HepG2 (cell line): ENCODE data around the gene EPB41. TPM values are rescaled to one million over a fixed set of nuclear protein-coding genes. Genes with fewer than 3 reads are reported as not detected.

Source experiments
- ATAC-seq: fragments of 200-7000 bp; cut with Tn5 transposase; 3 replicates; pipeline ENCODE4 v1.9.1; 2020; ENCODE audit warnings: mild to moderate bottlenecking, moderate library complexity
- BruUV-seq: library from RNA; stranded (reverse); fragments of 400-500 nt; replicated peaks from 2 replicates; lab custom pipeline; 2021; lab: Mats Ljungman, UMichigan
- CTCF ChIA-PET: fragments of 300-600 bp; formaldehyde crosslinking; extraction: SDS; loops from one replicate; lab custom pipeline; 2021; ENCODE audit warnings: low total read pairs, inconsistent platforms, low intra/inter-chr PET ratio; lab: Yijun Ruan, JAX
- POLR2A ChIA-PET: fragments of 350-600 bp; sonication (Branson Sonifier 250); formaldehyde crosslinking; loops from one replicate; lab custom pipeline; 2020; ENCODE audit warnings: antibody characterized with exemption, inconsistent platforms; lab: Yijun Ruan, JAX
- DNase-seq: peaks from one replicate; pipeline ENCODE4 v3.0.0-alpha.2; 2015; ENCODE audit warnings: low spot score
- FAIRE-seq: peaks from 3 replicates; lab custom pipeline; 2011; peaks lifted over from hg19 to GRCh38; lab: Jason Lieb, UNC
- H2AFZ ChIP-seq: one replicate; pipeline ENCODE4 v1.6.1; 2011; ENCODE audit warnings: low read length, inconsistent platforms
- H3K27ac ChIP-seq: fragments of 300-600 bp; 3 replicates; pipeline ENCODE4 v1.8.0; 2011; ENCODE audit warnings: mixed run types, mild to moderate bottlenecking, mixed read lengths, low read length, inconsistent platforms; ENCODE audit not compliant: insufficient read depth; ENCODE audit errors: extremely low read length
- H3K27me3 ChIP-seq, 2 experiments: fragments of 200-600 bp in 1 of 2; 2 replicates in 1 of 2; 3 replicates in 1 of 2; pipeline versions ENCODE4 v1.6.0 to v1.8.0; 2011; ENCODE audit warnings: low read length in 2 of 2, mild to moderate bottlenecking in 2 of 2, moderate library complexity in 2 of 2, inconsistent platforms in 1 of 2; ENCODE audit not compliant: insufficient read depth in 2 of 2, control insufficient read depth in 1 of 2
- H3K36me3 ChIP-seq, 2 experiments: fragments of 200-600 bp in 1 of 2; replicated peaks in 1 of 2; 2 replicates in 1 of 2; 3 replicates in 1 of 2; pipeline versions ENCODE4 v1.5.1 to v1.8.0; 2011; ENCODE audit warnings: low read length in 2 of 2, inconsistent platforms in 1 of 2; ENCODE audit not compliant: insufficient read depth in 2 of 2, control insufficient read depth in 1 of 2
- H3K4me1 ChIP-seq: 2 replicates; pipeline ENCODE4 v1.5.1; 2012; ENCODE audit warnings: low read length, inconsistent platforms; ENCODE audit not compliant: insufficient read depth
- H3K4me2 ChIP-seq: 2 replicates; pipeline ENCODE4 v1.6.0; 2011; ENCODE audit warnings: low read depth, low read length, inconsistent platforms
- H3K4me3 ChIP-seq, 3 experiments: fragments of 200-600 bp in 1 of 3; sonication (generic), shearing (Covaris generic) in 1 of 3; replicated peaks in 1 of 3; 2 replicates each; pipeline ENCODE4 v1.5.1; 2011 to 2016; ENCODE audit warnings: low read length in 3 of 3, inconsistent platforms in 2 of 3, low read depth in 2 of 3, mild to moderate bottlenecking in 2 of 3, control low read depth in 1 of 3, mixed read lengths in 1 of 3; ENCODE audit not compliant: insufficient read depth in 1 of 3
- H3K79me2 ChIP-seq: one replicate; pipeline ENCODE4 v1.6.1; 2011; ENCODE audit warnings: low read length, inconsistent platforms; ENCODE audit not compliant: insufficient read depth
- H3K9ac ChIP-seq: 2 replicates; pipeline ENCODE4 v1.6.0; 2011; ENCODE audit warnings: mild to moderate bottlenecking, low read depth, low read length, inconsistent platforms; ENCODE audit not compliant: insufficient read depth
- H3K9me3 ChIP-seq: 2 replicates; pipeline ENCODE4 v1.5.1; 2012; ENCODE audit warnings: mild to moderate bottlenecking, low read length
- H4K20me1 ChIP-seq: 2 replicates; pipeline ENCODE4 v1.6.0; 2011; ENCODE audit warnings: inconsistent platforms, mild to moderate bottlenecking, low read length, moderate library complexity; ENCODE audit not compliant: insufficient read depth
- CAMTA2 ChIP-seq: sonication (generic); formaldehyde crosslinking; IDR thresholded peaks from 2 replicates; pipeline ENCODE4 v1.4.0; 2020; ENCODE audit warnings: mild to moderate bottlenecking, missing genetic modification reagents, borderline replicate concordance
- IKZF1 ChIP-seq: fragments of 450-650 bp; IDR thresholded peaks from 2 replicates; pipeline ENCODE4 v1.7.1; 2016
- JUN ChIP-seq: sonication (generic); formaldehyde crosslinking; IDR thresholded peaks from 2 replicates; pipeline ENCODE4 v1.4.0; 2020; ENCODE audit warnings: mild to moderate bottlenecking, missing genetic modification reagents
- NR2F6 ChIP-seq, 2 experiments: IDR thresholded peaks; 2 replicates each; pipeline ENCODE4 v1.6.1; 2016; ENCODE audit warnings: antibody characterized with exemption in 1 of 2, mild to moderate bottlenecking in 1 of 2
- TOPORS ChIP-seq: sonication (generic); formaldehyde crosslinking; IDR thresholded peaks from 2 replicates; pipeline ENCODE4 v1.8.0; 2023; ENCODE audit warnings: mild to moderate bottlenecking, missing genetic modification reagents
- ZFP41 ChIP-seq: sonication (generic); formaldehyde crosslinking; IDR thresholded peaks from 2 replicates; pipeline ENCODE4 v1.4.0; 2020; ENCODE audit warnings: mild to moderate bottlenecking, missing genetic modification reagents, borderline replicate concordance
- ZNF326 ChIP-seq: sonication (generic); formaldehyde crosslinking; IDR thresholded peaks from 2 replicates; pipeline ENCODE4 v1.4.0; 2020; ENCODE audit warnings: missing genetic modification reagents, borderline replicate concordance
- WGBS: methylation state at CpG from one replicate; pipeline ENCODE4 v1.1.6; 2017; ENCODE audit warnings: low lambda C conversion rate; 5-methylcytosine and 5-hydroxymethylcytosine counted together
- in situ Hi-C: cut with HindIII; loops from 2 replicates; pipeline ENCODE4 v1.10.0; 2017; ENCODE audit warnings: low pct_unique_long_range_greater_than_20kb; ENCODE audit not compliant: extremely low pct_ligation_motif_present
- intact Hi-C: fragments of 100-400 bp; cut with micrococcal nuclease; formaldehyde crosslinking; loops from one replicate; pipeline ENCODE4 v1.10.0; 2022; ENCODE audit not compliant: unreplicated experiment
- polyA plus RNA-seq, 8 experiments: library from polyadenylated mRNA; depleted of rRNA in 3 of 8; stranded (reverse) in 7 of 8; unstranded in 1 of 8; fragments of >200 nt; fragmentation: Illumina TruSeq in 4 of 8; extraction: Trizol in 4 of 8; gene quantifications; 2 replicates each; pipeline versions ENCODE4 v1.2.1 to v1.2.3, GENCODE V29; 2011 to 2016; ENCODE audit warnings: low read depth in 4 of 8, missing spikeins in 1 of 8, mixed read lengths in 1 of 8; ENCODE audit not compliant: insufficient read depth in 1 of 8
- total RNA-seq, 5 experiments: library from RNA; depleted of rRNA; stranded (reverse); fragments of >200 nt; fragmentation: Illumina TruSeq; extraction: Trizol; gene quantifications; 2 replicates each; pipeline ENCODE4 v1.2.3, GENCODE V29; 2016; ENCODE audit warnings: low read depth in 1 of 5
- TF ChIP-seq, protein P1 (sequence below): sonication (generic); formaldehyde crosslinking; IDR thresholded peaks from 2 replicates; pipeline ENCODE4 v1.4.0; 2020; ENCODE audit warnings: missing genetic modification reagents, borderline replicate concordance
- TF ChIP-seq, protein P2 (sequence below): sonication (generic); formaldehyde crosslinking; IDR thresholded peaks from 2 replicates; pipeline ENCODE4 v1.4.0; 2020; ENCODE audit warnings: missing genetic modification reagents, mild to moderate bottlenecking, borderline replicate concordance
- TF ChIP-seq, protein P3 (sequence below): sonication (generic); formaldehyde crosslinking; IDR thresholded peaks from 2 replicates; pipeline ENCODE4 v1.4.0; 2020; ENCODE audit warnings: missing genetic modification reagents

Gene EPB41
- total and polyA plus RNA-seq, 2 of the 13 experiments (the other 11 are each of a cell fraction or from before 2014, with no cell fraction given) = 34.5 to 46.7 TPM

DNA sequence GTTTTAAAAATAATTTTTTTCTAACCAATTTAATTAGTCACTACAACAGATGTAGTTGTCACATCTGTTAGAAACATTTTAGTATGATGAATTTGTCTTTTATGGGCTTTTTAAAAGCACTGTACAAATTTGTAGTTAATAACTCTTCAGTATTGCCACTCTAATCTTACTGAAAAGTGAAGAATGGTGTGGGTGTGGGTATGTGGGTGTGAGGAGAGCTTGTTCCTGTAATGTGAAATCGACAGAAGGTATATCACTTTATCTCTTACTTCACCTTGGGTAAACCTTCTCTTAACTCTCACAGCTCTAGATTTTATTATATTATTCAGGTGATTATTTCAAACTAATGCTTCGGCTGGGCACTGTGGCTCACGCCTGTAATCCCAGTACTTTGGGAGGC lies 166.8 kb downstream of the EPB41 start (continued):
- TF ChIP-seq, protein P1, sequence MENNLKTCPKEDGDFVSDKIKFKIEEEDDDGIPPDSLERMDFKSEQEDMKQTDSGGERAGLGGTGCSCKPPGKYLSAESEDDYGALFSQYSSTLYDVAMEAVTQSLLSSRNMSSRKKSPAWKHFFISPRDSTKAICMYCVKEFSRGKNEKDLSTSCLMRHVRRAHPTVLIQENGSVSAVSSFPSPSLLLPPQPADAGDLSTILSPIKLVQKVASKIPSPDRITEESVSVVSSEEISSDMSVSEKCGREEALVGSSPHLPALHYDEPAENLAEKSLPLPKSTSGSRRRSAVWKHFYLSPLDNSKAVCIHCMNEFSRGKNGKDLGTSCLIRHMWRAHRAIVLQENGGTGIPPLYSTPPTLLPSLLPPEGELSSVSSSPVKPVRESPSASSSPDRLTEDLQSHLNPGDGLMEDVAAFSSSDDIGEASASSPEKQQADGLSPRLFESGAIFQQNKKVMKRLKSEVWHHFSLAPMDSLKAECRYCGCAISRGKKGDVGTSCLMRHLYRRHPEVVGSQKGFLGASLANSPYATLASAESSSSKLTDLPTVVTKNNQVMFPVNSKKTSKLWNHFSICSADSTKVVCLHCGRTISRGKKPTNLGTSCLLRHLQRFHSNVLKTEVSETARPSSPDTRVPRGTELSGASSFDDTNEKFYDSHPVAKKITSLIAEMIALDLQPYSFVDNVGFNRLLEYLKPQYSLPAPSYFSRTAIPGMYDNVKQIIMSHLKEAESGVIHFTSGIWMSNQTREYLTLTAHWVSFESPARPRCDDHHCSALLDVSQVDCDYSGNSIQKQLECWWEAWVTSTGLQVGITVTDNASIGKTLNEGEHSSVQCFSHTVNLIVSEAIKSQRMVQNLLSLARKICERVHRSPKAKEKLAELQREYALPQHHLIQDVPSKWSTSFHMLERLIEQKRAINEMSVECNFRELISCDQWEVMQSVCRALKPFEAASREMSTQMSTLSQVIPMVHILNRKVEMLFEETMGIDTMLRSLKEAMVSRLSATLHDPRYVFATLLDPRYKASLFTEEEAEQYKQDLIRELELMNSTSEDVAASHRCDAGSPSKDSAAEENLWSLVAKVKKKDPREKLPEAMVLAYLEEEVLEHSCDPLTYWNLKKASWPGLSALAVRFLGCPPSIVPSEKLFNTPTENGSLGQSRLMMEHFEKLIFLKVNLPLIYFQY (CRISPR knock-in tag) = no peak
- TF ChIP-seq TOPORS (CRISPR knock-in tag) = no peak
- TF ChIP-seq, protein P2, sequence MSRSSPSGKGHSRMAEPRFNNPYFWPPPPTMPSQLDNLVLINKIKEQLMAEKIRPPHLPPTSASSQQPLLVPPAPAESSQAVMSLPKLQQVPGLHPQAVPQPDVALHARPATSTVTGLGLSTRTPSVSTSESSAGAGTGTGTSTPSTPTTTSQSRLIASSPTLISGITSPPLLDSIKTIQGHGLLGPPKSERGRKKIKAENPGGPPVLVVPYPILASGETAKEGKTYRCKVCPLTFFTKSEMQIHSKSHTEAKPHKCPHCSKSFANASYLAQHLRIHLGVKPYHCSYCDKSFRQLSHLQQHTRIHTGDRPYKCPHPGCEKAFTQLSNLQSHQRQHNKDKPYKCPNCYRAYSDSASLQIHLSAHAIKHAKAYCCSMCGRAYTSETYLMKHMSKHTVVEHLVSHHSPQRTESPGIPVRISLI = no peak

DNA sequence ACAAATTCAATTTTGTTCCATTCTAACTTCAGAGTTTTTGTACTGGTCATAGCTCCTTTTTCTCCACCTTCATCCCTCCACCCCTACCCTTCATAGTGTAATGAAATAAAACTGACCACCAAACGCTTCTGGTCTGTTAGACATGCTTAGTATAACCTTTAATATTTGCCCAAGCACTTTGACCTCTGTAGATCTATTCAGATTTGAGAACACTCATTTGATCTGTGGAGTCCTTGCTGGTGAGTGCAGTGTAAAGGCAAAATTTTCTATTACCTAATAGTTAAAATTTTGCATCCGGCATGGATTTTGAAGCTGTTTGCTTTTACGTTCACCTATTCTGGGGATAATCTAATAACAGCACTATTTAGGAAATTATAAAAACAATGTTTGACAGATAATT lies 168.2 kb downstream of the EPB41 start:
- no peak for DNase-seq
- no peaks in the 10 kb centered on the region for H4K20me1 ChIP-seq
- no peak for FAIRE-seq
- H3K9ac ChIP-seq = no peak overlapping the region
- H3K79me2 ChIP-seq = no peaks in the 10 kb centered on the region
- TF ChIP-seq CAMTA2 (CRISPR knock-in tag) = no peak
- TF ChIP-seq NR2F6 (IDR thresholded peaks at IDR 0.05) = no peak
- TF ChIP-seq NR2F6 (CRISPR knock-in tag; IDR thresholded peaks at IDR 0.05) = no peak
- TF ChIP-seq ZFP41 (CRISPR knock-in tag) = no peak
- no peak for TF ChIP-seq ZNF326 (CRISPR knock-in tag)
- TF ChIP-seq, protein P3, sequence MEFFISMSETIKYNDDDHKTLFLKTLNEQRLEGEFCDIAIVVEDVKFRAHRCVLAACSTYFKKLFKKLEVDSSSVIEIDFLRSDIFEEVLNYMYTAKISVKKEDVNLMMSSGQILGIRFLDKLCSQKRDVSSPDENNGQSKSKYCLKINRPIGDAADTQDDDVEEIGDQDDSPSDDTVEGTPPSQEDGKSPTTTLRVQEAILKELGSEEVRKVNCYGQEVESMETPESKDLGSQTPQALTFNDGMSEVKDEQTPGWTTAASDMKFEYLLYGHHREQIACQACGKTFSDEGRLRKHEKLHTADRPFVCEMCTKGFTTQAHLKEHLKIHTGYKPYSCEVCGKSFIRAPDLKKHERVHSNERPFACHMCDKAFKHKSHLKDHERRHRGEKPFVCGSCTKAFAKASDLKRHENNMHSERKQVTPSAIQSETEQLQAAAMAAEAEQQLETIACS (CRISPR knock-in tag) = no peak
- TF ChIP-seq JUN (CRISPR knock-in tag) = no peak
- no peak for TF ChIP-seq IKZF1
- in situ Hi-C loops = no loop called here
- no peak overlapping the region for H2AFZ ChIP-seq
- no peaks in the 10 kb centered on the region for H3K9me3 ChIP-seq
- peaks cover 2 to 8% of the 10 kb centered on the region in 2 experiments; a peak in 2 of 5 replicates for H3K36me3 ChIP-seq
- ChIA-PET POLR2A (no interaction called here), CTCF (no interaction called here)
- intact Hi-C loops = no loop called here
- no peak overlapping the region for H3K4me3 ChIP-seq
- no peak overlapping the region for H3K4me2 ChIP-seq
- no peaks in the 10 kb centered on the region for H3K4me1 ChIP-seq
- no peak for ATAC-seq
- no peak overlapping the region for H3K27ac ChIP-seq
- no TSS peak for BruUV-seq
- WGBS = 82% methylated on average over 3 of the region's 3 CpGs
- H3K27me3 ChIP-seq = no peaks in the 10 kb centered on the region
